ENCODE results near the gene PDE3B. TPM values are rescaled to one million over a fixed set of nuclear protein-coding genes. Genes with fewer than 3 reads are reported as not detected.
"Not testable (repeated sequence)": the region's sequence is repeated elsewhere in the genome, so short reads cannot be mapped to it uniquely, and the experiment has no call there.

Gene PDE3B
- total RNA-seq, 6 donors from 2014 or later = 19.3 to 62.7 (median 25.2) TPM

DNA sequence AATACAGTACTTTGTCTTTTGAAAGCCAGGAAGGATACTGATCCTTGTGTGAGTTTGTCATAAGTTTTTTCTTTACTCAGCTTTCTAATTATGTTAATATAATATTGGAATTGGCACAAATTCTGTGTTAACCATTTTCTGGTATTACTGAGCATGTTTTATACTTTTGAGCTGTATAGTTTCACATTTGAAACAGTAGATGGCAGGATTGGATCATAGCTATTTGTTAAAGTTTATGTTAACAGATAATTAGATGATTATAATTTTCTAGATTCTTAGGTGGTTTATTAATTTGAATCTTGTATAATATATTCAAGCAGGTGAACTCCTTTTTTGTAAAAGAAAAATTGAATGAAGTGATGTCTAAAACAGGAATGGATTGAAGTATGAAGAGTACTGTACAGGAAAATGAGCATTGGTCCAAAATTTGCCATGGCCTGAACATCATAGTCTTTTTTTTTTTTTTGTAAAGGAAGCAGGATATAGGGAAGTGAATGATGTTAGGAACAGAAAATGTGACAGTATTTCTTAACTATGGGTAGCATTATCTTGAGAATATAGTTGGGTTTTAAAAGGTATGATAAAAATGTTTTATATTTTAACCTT, 146.4 kb downstream of the PDE3B start:
- no peaks in the 10 kb centered on the region for H3K36me3 ChIP-seq
- no peak for DNase-seq
- no peaks in the 10 kb centered on the region for H3K27me3 ChIP-seq
- no peak for ATAC-seq (ENCODE audit: low FRiP score in 2 of 2)
- no peak overlapping the region for H3K4me3 ChIP-seq
- H3K9me3 ChIP-seq = no peaks in the 10 kb centered on the region
- TF ChIP-seq POLR2A (IDR thresholded peaks at IDR 0.05) (no peak), CTCF (IDR thresholded peaks at IDR 0.05) (peak in 5 of 6 experiments; percentile 36 to 45 (median 39)), EP300 (IDR thresholded peaks at IDR 0.05) (no peak)
- H3K27ac ChIP-seq = no peak overlapping the region
- peaks cover 0 to 3% (median 0%) of the 10 kb centered on the region in 4 donors for H3K4me1 ChIP-seq

GRCh38 chr11:14793546-14793945, 149.9 kb downstream of the PDE3B start:
- ATAC-seq (ENCODE audit: low FRiP score in 2 of 2) (no peak), DNase-seq (no peak)
- TF ChIP-seq EP300 (IDR thresholded peaks at IDR 0.05) (no peak), POLR2A (IDR thresholded peaks at IDR 0.05) (no peak), CTCF (IDR thresholded peaks at IDR 0.05) (no peak), POLR2AphosphoS5 (IDR thresholded peaks at IDR 0.05) (no peak)
- Histone ChIP-seq H3K4me1 (peaks cover 0 to 3% (median 0%) of the 10 kb centered on the region in 4 donors), H3K9me3 (no peaks in the 10 kb centered on the region), H3K27ac (no peak overlapping the region), H3K4me3 (no peak overlapping the region), H3K27me3 (no peaks in the 10 kb centered on the region), H3K36me3 (no peaks in the 10 kb centered on the region)
- 89 to 91% methylated on average over 2 of the region's 2 CpGs for WGBS, 2 donors

DNA sequence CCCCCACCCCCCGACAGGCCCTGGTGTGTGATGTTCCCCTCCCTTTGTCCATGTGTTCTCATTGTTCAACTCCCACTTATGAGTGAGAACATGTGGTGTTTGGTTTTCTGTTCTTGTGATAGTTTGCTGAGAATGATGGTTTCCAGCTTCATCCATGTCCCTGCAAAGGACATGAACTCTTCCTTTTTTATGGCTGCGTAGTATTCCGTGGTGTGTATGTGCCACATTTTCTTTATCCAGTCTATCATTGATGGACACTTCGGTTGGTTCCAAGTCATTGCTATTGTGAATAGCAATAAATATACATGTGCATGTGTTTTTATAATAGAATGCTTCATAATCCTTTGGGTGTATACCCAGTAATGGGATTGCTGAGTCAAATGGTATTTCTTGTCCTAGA, 152.4 kb downstream of the PDE3B start:
- not testable (repeated sequence) for DNase-seq; H3K9me3 ChIP-seq; ATAC-seq (ENCODE audit: low FRiP score in 2 of 2); H3K4me3 ChIP-seq; H3K27ac ChIP-seq; H3K27me3 ChIP-seq; H3K36me3 ChIP-seq; H3K4me1 ChIP-seq
- WGBS, 2 donors = 96 to 100% methylated on average over 4 of the region's 4 CpGs

GRCh38 chr11:14803846-14804245, 160.2 kb downstream of the PDE3B start:
- no peaks in the 10 kb centered on the region for H3K4me1 ChIP-seq
- H3K9me3 ChIP-seq = no peaks in the 10 kb centered on the region
- ATAC-seq (ENCODE audit: low FRiP score in 2 of 2) (no peak), DNase-seq (no peak)
- H3K4me3 ChIP-seq = no peak overlapping the region
- no peaks in the 10 kb centered on the region for H3K27me3 ChIP-seq
- WGBS, 2 donors = 95 to 96% methylated on average over 2 of the region's 2 CpGs
- no peak overlapping the region for H3K27ac ChIP-seq
- peaks cover 0 to 12% (median 0%) of the 10 kb centered on the region in 4 donors for H3K36me3 ChIP-seq
- TF ChIP-seq CTCF (IDR thresholded peaks at IDR 0.05) (no peak), POLR2AphosphoS5 (IDR thresholded peaks at IDR 0.05) (no peak), POLR2A (IDR thresholded peaks at IDR 0.05) (no peak)

GRCh38 chr11:14809466-14809865, 165.9 kb downstream of the PDE3B start:
- Histone ChIP-seq H3K4me3 (no peak overlapping the region), H3K9me3 (no peaks in the 10 kb centered on the region), H3K4me1 (no peaks in the 10 kb centered on the region), H3K27ac (no peak overlapping the region), H3K27me3 (no peaks in the 10 kb centered on the region), H3K36me3 (peaks cover 0 to 6% (median 0%) of the 10 kb centered on the region in 4 donors)
- TF ChIP-seq CTCF (IDR thresholded peaks at IDR 0.05) (no peak), EP300 (IDR thresholded peaks at IDR 0.05) (no peak), POLR2AphosphoS5 (IDR thresholded peaks at IDR 0.05) (no peak), POLR2A (IDR thresholded peaks at IDR 0.05) (no peak)
- ATAC-seq (ENCODE audit: low FRiP score in 2 of 2) = no peak
- no peak for DNase-seq

Measured in upper lobe of left lung (tissue), 6 donors.